Stimulated activated naive CD4-positive, alpha-beta T cell treated with Interleukin-2 at 50 U/mL for 16 hours (primary cell): ENCODE data around the gene CNTNAP2.

Experiments
- DNase-seq: peaks from one replicate; lab custom pipeline; 2025; lab: John Stamatoyannopoulos, UW

CNTNAP2 gene

GRCh38 chr7:146116521-146117222 lies at the start of gene CNTNAP2:
Gene CNTNAP2, plus strand, starts transcription at chr7:146116801. Its CDS starts 76 bp downstream, at chr7:146116877.
- DNase-seq: no peak

- no peak for DNase-seq
These were observed 48.7 kb upstream of the CNTNAP2 start for GRCh38 chr7:146067880-146068279.

- no peak for DNase-seq
These were observed 42.3 kb upstream of the CNTNAP2 start for GRCh38 chr7:146074195-146074765.

- DNase-seq: no peak
These were observed 40.3 kb upstream of the CNTNAP2 start for GRCh38 chr7:146076344-146076743.

GRCh38 chr7:146084086-146084485 lies 32.5 kb upstream of the CNTNAP2 start:
- no peak for DNase-seq

GRCh38 chr7:146090023-146090645 lies 26.5 kb upstream of the CNTNAP2 start:
- DNase-seq: no peak

GRCh38 chr7:146094356-146094755 lies 22.2 kb upstream of the CNTNAP2 start:
- no peak for DNase-seq

- no peak for DNase-seq
These were observed 19.6 kb upstream of the CNTNAP2 start for GRCh38 chr7:146096994-146097393.

- DNase-seq: no peak
These were observed 10.3 kb upstream of the CNTNAP2 start for GRCh38 chr7:146106319-146106718.

GRCh38 chr7:146112755-146113154 lies 3.8 kb upstream of the CNTNAP2 start:
- no peak for DNase-seq

GRCh38 chr7:146115548-146115850 lies 1.1 kb upstream of the CNTNAP2 start:
- no peak for DNase-seq

GRCh38 chr7:146115851-146116520 lies 615 bp upstream of the CNTNAP2 start:
- no peak for DNase-seq

- DNase-seq: no peak
These were observed 975 bp downstream of the CNTNAP2 start for GRCh38 chr7:146117576-146117975.

- DNase-seq: no peak
These were observed 2.4 kb downstream of the CNTNAP2 start for GRCh38 chr7:146119002-146119401.

- DNase-seq: no peak
These were observed 7.1 kb downstream of the CNTNAP2 start for GRCh38 chr7:146123715-146124114.

- DNase-seq: no peak
These were observed 10.3 kb downstream of the CNTNAP2 start for GRCh38 chr7:146126767-146127509.

- no peak for DNase-seq
These were observed 12.7 kb downstream of the CNTNAP2 start for GRCh38 chr7:146129296-146129695.

- DNase-seq: no peak
These were observed 13.4 kb downstream of the CNTNAP2 start for GRCh38 chr7:146129997-146130396.

GRCh38 chr7:146131701-146132100 lies 15.1 kb downstream of the CNTNAP2 start:
- no peak for DNase-seq

GRCh38 chr7:146136357-146136875 lies 19.8 kb downstream of the CNTNAP2 start:
- no peak for DNase-seq

GRCh38 chr7:146138926-146139325 lies 22.3 kb downstream of the CNTNAP2 start:
- DNase-seq: no peak

GRCh38 chr7:146146831-146147486 lies 30.4 kb downstream of the CNTNAP2 start:
- no peak for DNase-seq
